ENCODE measurements around the gene SPTB. TPM values are rescaled to one million over a fixed set of nuclear protein-coding genes. Genes with fewer than 3 reads are reported as not detected.

Gene SPTB
- total RNA-seq, 1 experiment from 2014 or later: 2.3 TPM

DNA sequence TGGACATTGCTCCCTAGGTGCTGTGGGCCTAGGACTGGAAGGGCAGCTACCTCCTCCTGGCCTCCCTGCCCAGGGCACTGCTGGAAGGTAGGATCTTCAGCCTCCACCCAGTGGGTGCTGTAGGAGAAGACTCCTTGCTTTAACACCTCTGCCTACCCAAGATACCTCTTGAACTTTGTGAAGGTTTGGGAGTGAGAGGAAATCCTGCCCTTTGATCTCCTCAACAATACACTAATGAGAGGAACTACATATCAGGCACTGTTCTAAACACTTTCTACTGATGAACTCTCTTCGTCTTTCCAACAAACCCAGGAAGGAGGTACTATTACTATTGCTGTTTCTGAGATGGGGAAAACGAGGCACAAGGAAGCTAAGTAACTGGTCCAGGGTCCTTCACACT lies 108.5 kb downstream of the SPTB start:
- no peaks in the 10 kb centered on the region for H3K79me2 ChIP-seq (ENCODE audit: low read length)
- POLR2A ChIA-PET (ENCODE audit: unreplicated experiment): interaction anchor here (0.7 kb wide), 1 partner anchor 92 kb away, joined by 3 read pairs; no protein-coding TSS in a partner anchor
- H3K4me2 ChIP-seq (ENCODE audit: low read length): no peak overlapping the region
- DNase-seq: no peak
- no peak overlapping the region for H3K27ac ChIP-seq (ENCODE audit: low read length)
- peaks cover 10% of the 10 kb centered on the region for H3K4me1 ChIP-seq (ENCODE audit: insufficient read depth, low read length)
- no peak for TF ChIP-seq EZH2phosphoT487 (IDR thresholded peaks at IDR 0.05; ENCODE audit: borderline replicate concordance, low read length)
- no peak for TF ChIP-seq EZH2 (IDR thresholded peaks at IDR 0.05; ENCODE audit: low read length, unreplicated experiment)
- TF ChIP-seq, protein P1, sequence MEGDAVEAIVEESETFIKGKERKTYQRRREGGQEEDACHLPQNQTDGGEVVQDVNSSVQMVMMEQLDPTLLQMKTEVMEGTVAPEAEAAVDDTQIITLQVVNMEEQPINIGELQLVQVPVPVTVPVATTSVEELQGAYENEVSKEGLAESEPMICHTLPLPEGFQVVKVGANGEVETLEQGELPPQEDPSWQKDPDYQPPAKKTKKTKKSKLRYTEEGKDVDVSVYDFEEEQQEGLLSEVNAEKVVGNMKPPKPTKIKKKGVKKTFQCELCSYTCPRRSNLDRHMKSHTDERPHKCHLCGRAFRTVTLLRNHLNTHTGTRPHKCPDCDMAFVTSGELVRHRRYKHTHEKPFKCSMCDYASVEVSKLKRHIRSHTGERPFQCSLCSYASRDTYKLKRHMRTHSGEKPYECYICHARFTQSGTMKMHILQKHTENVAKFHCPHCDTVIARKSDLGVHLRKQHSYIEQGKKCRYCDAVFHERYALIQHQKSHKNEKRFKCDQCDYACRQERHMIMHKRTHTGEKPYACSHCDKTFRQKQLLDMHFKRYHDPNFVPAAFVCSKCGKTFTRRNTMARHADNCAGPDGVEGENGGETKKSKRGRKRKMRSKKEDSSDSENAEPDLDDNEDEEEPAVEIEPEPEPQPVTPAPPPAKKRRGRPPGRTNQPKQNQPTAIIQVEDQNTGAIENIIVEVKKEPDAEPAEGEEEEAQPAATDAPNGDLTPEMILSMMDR (conservative IDR thresholded peaks at IDR 0.05; ENCODE audit: low read depth, low read length): no peak
- no peaks in the 10 kb centered on the region for H3K27me3 ChIP-seq (ENCODE audit: low read length)
- no peak overlapping the region for H3K9ac ChIP-seq (ENCODE audit: low read length)
- intact Hi-C loops (cut with micrococcal nuclease): no loop called here
- no peaks in the 10 kb centered on the region for H3K36me3 ChIP-seq (ENCODE audit: low read depth, low read length)
- H3K9me2 ChIP-seq (replicated peaks; ENCODE audit: low read length): no peaks in the 10 kb centered on the region
- H3K4me3 ChIP-seq (ENCODE audit: low read length): no peak overlapping the region
- H4K20me1 ChIP-seq (ENCODE audit: low read length): no peaks in the 10 kb centered on the region
- CTCF ChIA-PET: interaction anchor here (0.6 to 1.5 kb wide), 3 partner anchors 23 to 120 kb away, joined by 3 to 7 read pairs (median 4); no protein-coding TSS in a partner anchor
- H2AFZ ChIP-seq (ENCODE audit: low read length): no peak overlapping the region
- H3K9me3 ChIP-seq (ENCODE audit: low read length): no peaks in the 10 kb centered on the region
- BruUV-seq (replicated peaks): no TSS peak
- no peak for ATAC-seq
- no peaks in the 10 kb centered on the region for H3F3A ChIP-seq (ENCODE audit: low read length, unreplicated experiment)

DNA sequence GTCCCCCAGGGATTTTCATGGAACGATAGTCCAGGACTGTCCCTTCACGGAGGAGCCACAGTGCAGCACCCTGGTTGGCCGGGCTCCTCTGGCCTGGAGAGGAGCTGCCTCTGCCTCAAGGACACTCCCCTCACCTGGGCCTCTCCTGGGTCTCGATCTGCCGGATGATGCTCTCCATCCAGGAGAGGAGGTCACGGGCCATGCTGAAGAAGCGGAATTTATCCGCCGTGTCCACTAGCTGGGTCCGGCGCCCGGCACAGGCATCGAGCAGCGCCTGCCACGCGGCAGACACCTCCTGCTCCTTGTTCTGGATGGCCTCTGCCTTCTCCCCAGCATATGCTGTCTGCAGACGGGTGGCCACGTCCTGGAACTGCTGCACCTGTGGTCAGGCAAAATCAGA lies 109.0 kb downstream of the SPTB start:
- H4K20me1 ChIP-seq (ENCODE audit: low read length): no peaks in the 10 kb centered on the region
- TF ChIP-seq, protein P1 (conservative IDR thresholded peaks at IDR 0.05; ENCODE audit: low read depth, low read length): no peak
- TF ChIP-seq EZH2phosphoT487 (IDR thresholded peaks at IDR 0.05; ENCODE audit: borderline replicate concordance, low read length) (no peak), EZH2 (IDR thresholded peaks at IDR 0.05; ENCODE audit: low read length, unreplicated experiment) (no peak)
- POLR2A ChIA-PET (ENCODE audit: unreplicated experiment): no interaction called here
- H3K36me3 ChIP-seq (ENCODE audit: low read depth, low read length): no peaks in the 10 kb centered on the region
- no peak for ATAC-seq
- no peaks in the 10 kb centered on the region for H3K27me3 ChIP-seq (ENCODE audit: low read length)
- BruUV-seq (replicated peaks): no TSS peak
- no peak overlapping the region for H3K27ac ChIP-seq (ENCODE audit: low read length)
- no peak for DNase-seq
- H3K4me2 ChIP-seq (ENCODE audit: low read length): no peak overlapping the region
- H3K79me2 ChIP-seq (ENCODE audit: low read length): no peaks in the 10 kb centered on the region
- no peak overlapping the region for H3K4me3 ChIP-seq (ENCODE audit: low read length)
- H3F3A ChIP-seq (ENCODE audit: low read length, unreplicated experiment): no peaks in the 10 kb centered on the region
- intact Hi-C loops (cut with micrococcal nuclease): no loop called here
- peaks cover 13% of the 10 kb centered on the region for H3K4me1 ChIP-seq (ENCODE audit: insufficient read depth, low read length)
- CTCF ChIA-PET: interaction anchor here (0.5 to 1.3 kb wide), 2 partner anchors 121 to 205 kb away, joined by 4 read pairs; no protein-coding TSS in a partner anchor
- H3K9ac ChIP-seq (ENCODE audit: low read length): no peak overlapping the region
- H3K9me3 ChIP-seq (ENCODE audit: low read length): no peaks in the 10 kb centered on the region
- no peaks in the 10 kb centered on the region for H3K9me2 ChIP-seq (replicated peaks; ENCODE audit: low read length)
- no peak overlapping the region for H2AFZ ChIP-seq (ENCODE audit: low read length)

- Histone ChIP-seq H3K4me2 (ENCODE audit: low read length) (no peak overlapping the region), H3F3A (ENCODE audit: low read length, unreplicated experiment) (no peaks in the 10 kb centered on the region), H4K20me1 (ENCODE audit: low read length) (no peaks in the 10 kb centered on the region), H3K36me3 (ENCODE audit: low read depth, low read length) (no peaks in the 10 kb centered on the region), H3K9ac (ENCODE audit: low read length) (no peak overlapping the region), H3K27ac (ENCODE audit: low read length) (no peak overlapping the region), H3K9me2 (replicated peaks; ENCODE audit: low read length) (no peaks in the 10 kb centered on the region), H3K79me2 (ENCODE audit: low read length) (no peaks in the 10 kb centered on the region), H3K27me3 (ENCODE audit: low read length) (no peaks in the 10 kb centered on the region), H3K9me3 (ENCODE audit: low read length) (no peaks in the 10 kb centered on the region), H2AFZ (ENCODE audit: low read length) (no peak overlapping the region), H3K4me1 (ENCODE audit: insufficient read depth, low read length) (peaks cover 17% of the 10 kb centered on the region), H3K4me3 (ENCODE audit: low read length) (no peak overlapping the region)
- no peak for DNase-seq
- intact Hi-C loops (cut with micrococcal nuclease): no loop called here
- TF ChIP-seq EZH2phosphoT487 (IDR thresholded peaks at IDR 0.05; ENCODE audit: borderline replicate concordance, low read length): no peak
- no peak for TF ChIP-seq EZH2 (IDR thresholded peaks at IDR 0.05; ENCODE audit: low read length, unreplicated experiment)
- TF ChIP-seq, protein P1 (conservative IDR thresholded peaks at IDR 0.05; ENCODE audit: low read depth, low read length): no peak
- BruUV-seq (replicated peaks): no TSS peak
- ChIA-PET POLR2A (ENCODE audit: unreplicated experiment) (no interaction called here), CTCF (interaction anchor here (1.1 kb wide), 1 partner anchor 12 kb away, joined by 3 read pairs; no protein-coding TSS in a partner anchor)
- no peak for ATAC-seq
Observed at GRCh38 chr14:64769096-64770020, 110.3 kb downstream of the SPTB start.

Data from PC-3 (cell line).